H1 (cell line): ENCODE data around the gene MPST. TPM values are rescaled to one million over a fixed set of nuclear protein-coding genes. Genes with fewer than 3 reads are reported as not detected.

Experiments used
- CTCF ChIA-PET: fragments of 300-600 bp; sonication (Branson Sonifier 250); formaldehyde crosslinking; loops from one replicate; lab custom pipeline; 2021; ENCODE audit not compliant: partially characterized antibody; lab: Charles Lee
- POLR2A ChIA-PET: fragments of 300-600 bp; sonication (Branson Sonifier 250); formaldehyde crosslinking; loops from one replicate; lab custom pipeline; 2021; ENCODE audit warnings: inconsistent platforms; ENCODE audit not compliant: partially characterized antibody; lab: Charles Lee
- DNase-seq, 2 experiments: peaks; one replicate each; pipeline versions ENCODE4 v3.0.0 to v3.0.0-alpha.2; 2010 to 2022; ENCODE audit warnings: low spot score in 2 of 2, low read depth in 1 of 2, mixed read lengths in 1 of 2
- FAIRE-seq: peaks from 2 replicates; lab custom pipeline; 2011; peaks lifted over from hg19 to GRCh38; lab: Jason Lieb, UNC
- H2AFZ ChIP-seq: 2 replicates; pipeline ENCODE4 v1.8.1; 2012; ENCODE audit warnings: low read length, inconsistent platforms
- H2AK5ac ChIP-seq: 2 replicates; pipeline ENCODE4 v1.6.1; 2013; ENCODE audit warnings: low read depth, low read length
- H2BK120ac ChIP-seq: replicated peaks from 2 replicates; pipeline ENCODE3; 2013; ENCODE audit warnings: low read depth, low read length, inconsistent platforms
- H2BK12ac ChIP-seq: 2 replicates; pipeline ENCODE4 v1.6.1; 2013; ENCODE audit warnings: low read depth, low read length
- H2BK15ac ChIP-seq: 2 replicates; pipeline ENCODE4 v1.6.1; 2013; ENCODE audit warnings: low read length
- H2BK20ac ChIP-seq: 2 replicates; pipeline ENCODE4 v1.6.1; 2013; ENCODE audit warnings: low read length
- H2BK5ac ChIP-seq: 2 replicates; pipeline ENCODE4 v1.6.1; 2013; ENCODE audit warnings: low read depth, low read length
- H3K14ac ChIP-seq: 2 replicates; pipeline ENCODE4 v1.6.1; 2013; ENCODE audit warnings: inconsistent platforms; ENCODE audit not compliant: insufficient read length
- H3K18ac ChIP-seq: 2 replicates; pipeline ENCODE4 v1.6.1; 2013; ENCODE audit warnings: low read length; ENCODE audit errors: extremely low read depth
- H3K23ac ChIP-seq: 2 replicates; pipeline ENCODE4 v1.6.1; 2013; ENCODE audit warnings: inconsistent platforms; ENCODE audit not compliant: insufficient read length
- H3K23me2 ChIP-seq: 2 replicates; pipeline ENCODE4 v1.6.1; 2013; ENCODE audit warnings: low read depth, low read length
- H3K27ac ChIP-seq: 2 replicates; pipeline ENCODE4 v1.6.1; 2011; ENCODE audit warnings: low read depth, low read length, inconsistent platforms
- H3K27me3 ChIP-seq, 4 experiments: replicated peaks in 1 of 4; 1 replicate in 1 of 4; 2 replicates in 3 of 4; pipeline versions ENCODE4 v1.6.1 to v1.8.1; 2011 to 2013; ENCODE audit warnings: low read length in 3 of 4, mild to moderate bottlenecking in 3 of 4, inconsistent platforms in 2 of 4, mixed read lengths in 2 of 4, moderate library complexity in 1 of 4; ENCODE audit not compliant: control insufficient read depth in 3 of 4, insufficient read depth in 3 of 4; ENCODE audit errors: extremely low read depth in 1 of 4
- H3K36me3 ChIP-seq, 4 experiments: 2 replicates each; pipeline versions ENCODE4 v1.6.1 to v1.8.1; 2011 to 2013; ENCODE audit warnings: mild to moderate bottlenecking in 4 of 4, low read length in 3 of 4, moderate library complexity in 2 of 4, control low read depth in 1 of 4, inconsistent platforms in 1 of 4; ENCODE audit not compliant: insufficient read depth in 4 of 4, control insufficient read depth in 2 of 4
- H3K4ac ChIP-seq: replicated peaks from 2 replicates; pipeline ENCODE3; 2013; ENCODE audit warnings: low read length, low read depth, mixed read lengths, inconsistent platforms; ENCODE audit not compliant: insufficient read length
- H3K4me1 ChIP-seq, 4 experiments: replicated peaks in 1 of 4; 1 replicate in 1 of 4; 2 replicates in 3 of 4; pipeline versions ENCODE4 v1.6.1 to v1.8.1; 2011 to 2013; ENCODE audit warnings: low read length in 3 of 4, inconsistent platforms in 2 of 4, mixed read lengths in 1 of 4; ENCODE audit not compliant: insufficient read depth in 4 of 4, control insufficient read depth in 3 of 4
- H3K4me2 ChIP-seq, 2 experiments: 2 replicates each; pipeline versions ENCODE4 v1.6.1 to v1.8.1; 2011 to 2013; ENCODE audit warnings: low read depth in 2 of 2, low read length in 2 of 2, control low read depth in 1 of 2, inconsistent platforms in 1 of 2, mild to moderate bottlenecking in 1 of 2; ENCODE audit not compliant: insufficient read depth in 1 of 2
- H3K4me3 ChIP-seq, 4 experiments: fragments of 200-600, 300-600 bp in 1 of 4; sonication (generic), shearing (Covaris generic), sonication (Bioruptor Twin) in 1 of 4; 2 replicates each; pipeline versions ENCODE4 v1.5.1 to v1.8.1; 2011 to 2016; ENCODE audit warnings: low read length in 4 of 4, low read depth in 3 of 4, control low read depth in 2 of 4, inconsistent platforms in 2 of 4, mild to moderate bottlenecking in 2 of 4, mixed read lengths in 1 of 4, moderate library complexity in 1 of 4; ENCODE audit not compliant: insufficient read depth in 2 of 4; ENCODE audit errors: extremely low read depth in 1 of 4
- H3K56ac ChIP-seq: replicated peaks from 2 replicates; pipeline ENCODE3; 2013; ENCODE audit warnings: low read depth, mild to moderate bottlenecking, mixed read lengths, low read length, inconsistent platforms; ENCODE audit not compliant: insufficient read length
- H3K79me1 ChIP-seq: 2 replicates; pipeline ENCODE4 v1.6.1; 2013; ENCODE audit warnings: low read depth, low read length, control low read depth
- H3K79me2 ChIP-seq, 2 experiments: 2 replicates each; pipeline versions ENCODE4 v1.6.1 to v1.8.1; 2012 to 2013; ENCODE audit warnings: low read length in 2 of 2, mild to moderate bottlenecking in 2 of 2, inconsistent platforms in 1 of 2; ENCODE audit not compliant: insufficient read depth in 2 of 2, control insufficient read depth in 1 of 2
- H3K9ac ChIP-seq, 4 experiments: replicated peaks in 1 of 4; 1 replicate in 1 of 4; 2 replicates in 3 of 4; pipeline versions ENCODE4 v1.6.1 to v1.8.1; 2011 to 2013; ENCODE audit warnings: low read depth in 3 of 4, low read length in 3 of 4, control low read depth in 2 of 4, mild to moderate bottlenecking in 2 of 4, moderate library complexity in 2 of 4, inconsistent platforms in 1 of 4; ENCODE audit errors: extremely low read depth in 1 of 4
- H3K9me3 ChIP-seq, 2 experiments: 2 replicates each; pipeline versions ENCODE4 v1.6.1 to v1.8.1; 2012 to 2013; ENCODE audit warnings: mild to moderate bottlenecking in 2 of 2, moderate library complexity in 2 of 2, control low read depth in 1 of 2, inconsistent platforms in 1 of 2, low read depth in 1 of 2, low read length in 1 of 2, mixed read lengths in 1 of 2; ENCODE audit not compliant: insufficient read depth in 2 of 2
- H4K20me1 ChIP-seq, 2 experiments: replicated peaks in 1 of 2; 2 replicates each; pipeline versions ENCODE3 to v1.8.1; 2011 to 2013; ENCODE audit warnings: inconsistent platforms in 2 of 2, low read length in 2 of 2, mild to moderate bottlenecking in 1 of 2; ENCODE audit not compliant: insufficient read depth in 2 of 2, control insufficient read depth in 1 of 2
- H4K5ac ChIP-seq: 2 replicates; pipeline ENCODE4 v1.6.1; 2013; ENCODE audit warnings: low read length, low read depth, mixed read lengths, inconsistent platforms; ENCODE audit not compliant: insufficient read length
- H4K8ac ChIP-seq: 2 replicates; pipeline ENCODE4 v1.8.0; 2013; ENCODE audit warnings: mild to moderate bottlenecking, moderate library complexity, low read length, inconsistent platforms; ENCODE audit not compliant: insufficient read depth; ENCODE audit errors: extremely low read depth
- H4K91ac ChIP-seq: replicated peaks from 2 replicates; pipeline ENCODE3; 2013; ENCODE audit warnings: low read length, mixed read lengths, inconsistent platforms; ENCODE audit not compliant: insufficient read length
- BCL11A ChIP-seq, 2 experiments: IDR thresholded peaks; one replicate each; pipeline ENCODE4 v1.6.1; 2011; ENCODE audit warnings: low read depth in 2 of 2, low read length in 2 of 2, mild to moderate bottlenecking in 2 of 2
- CBX5 ChIP-seq: fragments of 300-800, 300-1000 bp; sonication (generic); IDR thresholded peaks from 2 replicates; pipeline ENCODE4 v1.7.1; 2016; ENCODE audit warnings: antibody characterized with exemption, low read length, low read depth
- CBX8 ChIP-seq: fragments of 300-800, 300-1000 bp; sonication (generic); IDR thresholded peaks from 2 replicates; pipeline ENCODE4 v1.7.1; 2016; ENCODE audit warnings: low read depth, low read length, borderline replicate concordance
- CHD1 ChIP-seq: IDR thresholded peaks from 2 replicates; pipeline ENCODE4 v1.6.1; 2012; ENCODE audit warnings: low read depth, low read length, improper control_type of control experiment
- FOSL1 ChIP-seq: IDR thresholded peaks from 2 replicates; pipeline ENCODE4 v1.6.1; 2011; ENCODE audit warnings: mild to moderate bottlenecking, low read depth, low read length, moderate library complexity; ENCODE audit not compliant: insufficient read depth
- NANOG ChIP-seq: IDR thresholded peaks from 2 replicates; pipeline ENCODE4 v1.6.1; 2011; ENCODE audit warnings: low read length, low read depth, mild to moderate bottlenecking, inconsistent platforms; ENCODE audit not compliant: insufficient read depth, poor library complexity, severe bottlenecking
- POLR2A ChIP-seq, 2 experiments: IDR thresholded peaks; 1 replicate in 1 of 2; 2 replicates in 1 of 2; pipeline ENCODE4 v1.6.1; 2011; ENCODE audit warnings: low read depth in 2 of 2, low read length in 2 of 2, mild to moderate bottlenecking in 2 of 2; ENCODE audit errors: control extremely low read depth in 1 of 2
- POLR2AphosphoS5 ChIP-seq: IDR thresholded peaks from 2 replicates; pipeline ENCODE4 v1.6.1; 2011; ENCODE audit warnings: low read depth, low read length
- RBBP5 ChIP-seq: IDR thresholded peaks from 2 replicates; pipeline ENCODE4 v1.7.1; 2012; ENCODE audit warnings: low read depth, mild to moderate bottlenecking, inconsistent platforms, low read length, moderate library complexity, borderline replicate concordance
- RFX5 ChIP-seq: IDR thresholded peaks from 2 replicates; pipeline ENCODE4 v1.6.1; 2011; ENCODE audit warnings: low read depth, low read length, improper control_type of control experiment, borderline replicate concordance
- RNF2 ChIP-seq: fragments of 200-900, 300-1000 bp; sonication (generic); IDR thresholded peaks from 2 replicates; pipeline ENCODE4 v1.7.1; 2016; ENCODE audit warnings: borderline replicate concordance, low read depth, mild to moderate bottlenecking, antibody characterized with exemption, low read length; ENCODE audit not compliant: poor library complexity, severe bottlenecking; ENCODE audit errors: missing control alignments
- SIN3A ChIP-seq, 2 experiments: IDR thresholded peaks in 1 of 2; conservative IDR thresholded peaks in 1 of 2; 2 replicates each; pipeline ENCODE4 v1.6.1; 2011 to 2012; ENCODE audit warnings: low read length in 2 of 2, improper control_type of control experiment in 1 of 2, low read depth in 1 of 2, mild to moderate bottlenecking in 1 of 2
- SP2 ChIP-seq: IDR thresholded peaks from 2 replicates; pipeline ENCODE4 v1.6.1; 2012; ENCODE audit warnings: mild to moderate bottlenecking, low read length, inconsistent platforms
- SP4 ChIP-seq: IDR thresholded peaks from 2 replicates; pipeline ENCODE4 v1.6.1; 2012; ENCODE audit warnings: low read length, inconsistent platforms
- WGBS, 2 experiments: shearing (Covaris generic) in 1 of 2; methylation state at CpG; one replicate each; pipeline versions ENCODE4 v1.1.6 to v1.1.7; 2013 to 2015; ENCODE audit warnings: low lambda C conversion rate in 2 of 2, mixed read lengths in 2 of 2, inconsistent platforms in 1 of 2, low coverage in 1 of 2, missing lambda C conversion rate in 1 of 2; ENCODE audit not compliant: insufficient replicate concordance in 2 of 2, insufficient coverage in 1 of 2, insufficient read length in 1 of 2; ENCODE audit errors: extremely low coverage in 1 of 2, missing lambda C conversion rate in 1 of 2; 5-methylcytosine and 5-hydroxymethylcytosine counted together
- polyA plus RNA-seq, 7 experiments: library from polyadenylated mRNA; depleted of rRNA in 3 of 7; stranded (reverse) in 5 of 7; unstranded in 2 of 7; fragments of >200 nt in 5 of 7; fragments of 200-250 nt in 2 of 7; gene quantifications; 1 replicate in 5 of 7; 2 replicates in 1 of 7; 4 replicates in 1 of 7; pipeline versions ENCODE4 v1.2.1 to v1.2.3, GENCODE V29; 2011 to 2013; ENCODE audit warnings: missing spikeins in 2 of 7, mixed read lengths in 2 of 7
- total RNA-seq: library from RNA; stranded (reverse); fragmentation: NEBNext Ultra II Directional; extraction: Animal tissue kit (Norgen Biotek cat#: 25700); gene quantifications from 2 replicates; pipeline ENCODE4 v1.2.1, GENCODE V29; 2021

MPST gene
- total and polyA plus RNA-seq, 2 of the 8 experiments (the other 6 are each of a cell fraction or from before 2014, with no cell fraction given): 86.0 to 124 TPM

GRCh38 chr22:37048133-37048532, 28.6 kb downstream of the MPST start:
- no peaks in the 10 kb centered on the region for H3K36me3 ChIP-seq
- WGBS, 2 experiments: 83% methylated on average over 5 of the region's 6 CpGs; no CpG with 5 or more reads in 1 of the 2 experiments
- H3K23ac ChIP-seq: no peak overlapping the region
- POLR2A ChIA-PET: no interaction called here
- no peak overlapping the region for H3K27ac ChIP-seq
- CTCF ChIA-PET: interaction anchor here (0.6 to 4.1 kb wide), 8 partner anchors 8 to 283 kb away, joined by 3 to 16 read pairs (median 4); no protein-coding TSS in a partner anchor
- H2BK15ac ChIP-seq: no peak overlapping the region
- H3K9ac ChIP-seq: no peak overlapping the region
- H2AK5ac ChIP-seq: no peak overlapping the region
- H3K4me2 ChIP-seq: no peak overlapping the region
- H2BK12ac ChIP-seq: no peak overlapping the region
- H2BK120ac ChIP-seq: no peak overlapping the region
- H4K91ac ChIP-seq: no peak overlapping the region
- H3K56ac ChIP-seq: no peak overlapping the region
- no peak overlapping the region for H2BK20ac ChIP-seq
- no peak overlapping the region for H3K4me3 ChIP-seq
- peaks cover 0 to 10% (median 7%) of the 10 kb centered on the region in 4 experiments; a peak in 5 of 7 replicates for H3K4me1 ChIP-seq
- H2AFZ ChIP-seq: no peak overlapping the region
- H3K9me3 ChIP-seq: no peaks in the 10 kb centered on the region
- no peak overlapping the region for H2BK5ac ChIP-seq
- peaks cover 0 to 6% of the 10 kb centered on the region in 2 experiments for H4K20me1 ChIP-seq
- no peak overlapping the region for H3K4ac ChIP-seq
- DNase-seq (no peak), FAIRE-seq (no peak)
- no peak overlapping the region for H3K18ac ChIP-seq
- no peak overlapping the region for H4K8ac ChIP-seq
- peaks cover 0 to 4% (median 0%) of the 10 kb centered on the region in 4 experiments; a peak in 5 of 7 replicates for H3K27me3 ChIP-seq
- peaks cover 5% of the 10 kb centered on the region; the same call in 1 of the 2 replicates for H3K23me2 ChIP-seq
- no peaks in the 10 kb centered on the region for H3K79me2 ChIP-seq
- H4K5ac ChIP-seq: no peak overlapping the region
- no peaks in the 10 kb centered on the region for H3K79me1 ChIP-seq
- H3K14ac ChIP-seq: no peak overlapping the region
- TF ChIP-seq SIN3A (conservative IDR thresholded peaks at IDR 0.05 in 1 of 2, IDR thresholded peaks at IDR 0.05 in 1 of 2; ENCODE audit: low read depth in 1 of 2, low read length in 2 of 2): no peak
- no peak for TF ChIP-seq CBX8
- TF ChIP-seq CBX5: no peak
- TF ChIP-seq BCL11A (IDR thresholded peaks at IDR 0.05; ENCODE audit: low read depth in 2 of 2, low read length in 2 of 2): no peak
- no peak for TF ChIP-seq CHD1
- no peak for TF ChIP-seq RFX5
- TF ChIP-seq SP2: no peak
- no peak for TF ChIP-seq POLR2A (IDR thresholded peaks at IDR 0.05; ENCODE audit: control extremely low read depth in 1 of 2, low read depth in 2 of 2, low read length in 2 of 2)
- TF ChIP-seq FOSL1: no peak
- TF ChIP-seq RNF2: no peak
- no peak for TF ChIP-seq NANOG
- no peak for TF ChIP-seq RBBP5
- TF ChIP-seq POLR2AphosphoS5: no peak
- no peak for TF ChIP-seq SP4
